ENCODE measurements around the gene NLRP4.
"Not testable (repeated sequence)": the region's sequence is repeated elsewhere in the genome, so short reads cannot be mapped to it uniquely, and the experiment has no call there.

Gene NLRP4

DNA sequence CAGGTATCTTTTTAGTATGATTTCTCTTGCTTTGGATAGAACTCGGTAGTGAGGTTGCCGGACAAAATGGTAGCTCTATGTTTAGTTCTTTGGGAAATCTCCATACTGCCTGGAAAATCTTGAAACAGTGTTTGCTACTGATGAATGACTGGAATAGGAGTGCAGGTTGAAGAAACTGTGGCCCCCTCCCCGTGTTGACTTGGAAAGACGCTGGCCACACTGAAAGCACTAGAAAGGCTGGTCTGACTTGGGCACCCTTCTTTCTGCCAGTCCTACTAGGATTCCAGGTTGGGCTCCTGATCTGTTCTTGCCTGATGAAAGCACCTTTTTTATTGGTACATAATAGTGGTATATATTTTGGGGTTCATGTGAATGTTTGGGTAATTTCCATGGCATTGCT is 46.3 kb downstream of the NLRP4 start:
- DNase-seq: no peak

- no peak for DNase-seq
Measured at GRCh38 chr19:55898911-55899310, 62.6 kb downstream of the NLRP4 start.

DNA sequence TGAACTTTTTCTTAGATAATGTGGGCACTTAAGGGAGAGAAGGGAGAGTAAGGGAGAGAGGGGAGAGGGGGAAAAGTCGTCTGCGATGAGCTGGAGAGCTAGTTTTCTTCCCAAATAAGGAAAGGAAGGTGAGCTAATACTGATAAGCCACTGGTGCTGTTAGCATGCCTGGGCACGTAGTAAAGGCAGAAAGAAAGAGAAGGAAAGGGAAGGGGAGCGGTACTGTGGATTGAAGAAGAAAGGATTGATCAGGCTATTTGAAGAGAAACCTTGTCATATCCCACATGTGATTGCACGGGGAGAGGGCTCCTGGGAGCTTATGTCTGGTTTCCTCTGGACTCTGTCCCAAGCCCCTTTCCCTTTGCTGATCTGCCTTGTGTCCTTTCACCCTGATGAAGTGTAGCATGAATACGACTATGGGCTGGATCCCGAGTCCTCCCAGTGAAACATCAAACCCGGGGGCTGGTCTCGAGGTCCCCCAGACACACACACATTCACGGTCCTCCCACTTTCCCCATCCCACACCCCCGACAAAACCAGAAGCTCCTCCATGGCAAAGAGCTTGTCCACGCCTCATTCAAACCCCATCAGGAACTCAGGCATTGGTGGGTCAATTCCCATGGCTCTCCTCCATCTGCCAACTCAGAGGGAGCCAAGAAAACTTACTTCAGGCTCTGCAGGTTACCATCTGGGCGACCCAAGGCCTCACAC is 65.2 kb downstream of the NLRP4 start:
- DNase-seq: no peak

DNA sequence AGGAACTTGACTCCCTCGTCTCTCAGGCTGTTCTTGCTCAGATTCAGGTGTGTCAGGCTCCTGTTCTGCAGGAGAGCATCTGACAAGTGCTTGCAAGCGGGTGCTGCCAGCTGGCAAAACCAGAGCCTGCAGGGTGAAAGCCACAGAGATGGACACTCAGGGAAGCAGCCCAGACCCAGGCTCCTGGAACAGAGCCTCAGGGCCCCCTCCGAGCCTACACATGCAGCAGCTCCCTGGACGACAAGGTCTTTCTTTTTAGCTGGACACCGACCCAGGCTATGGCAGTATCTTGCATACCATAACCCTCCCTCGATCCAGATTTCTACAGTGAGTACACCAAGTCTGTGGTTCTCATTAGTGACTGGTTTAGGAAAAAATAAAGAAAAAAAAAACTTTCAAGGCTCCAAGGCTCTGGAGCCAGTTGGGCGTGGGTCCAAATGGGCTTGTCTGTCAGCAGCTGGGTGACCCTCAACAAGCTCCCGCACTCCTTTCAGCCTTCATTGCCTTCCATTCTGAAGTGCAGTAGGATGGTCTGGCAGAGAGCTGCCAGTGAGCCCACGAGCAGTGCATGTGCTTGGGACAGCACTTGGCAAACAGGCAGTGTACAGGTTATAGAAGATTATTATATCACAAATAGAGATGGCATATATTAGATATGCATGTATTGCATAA is 65.9 kb downstream of the NLRP4 start:
- no peak for DNase-seq

DNA sequence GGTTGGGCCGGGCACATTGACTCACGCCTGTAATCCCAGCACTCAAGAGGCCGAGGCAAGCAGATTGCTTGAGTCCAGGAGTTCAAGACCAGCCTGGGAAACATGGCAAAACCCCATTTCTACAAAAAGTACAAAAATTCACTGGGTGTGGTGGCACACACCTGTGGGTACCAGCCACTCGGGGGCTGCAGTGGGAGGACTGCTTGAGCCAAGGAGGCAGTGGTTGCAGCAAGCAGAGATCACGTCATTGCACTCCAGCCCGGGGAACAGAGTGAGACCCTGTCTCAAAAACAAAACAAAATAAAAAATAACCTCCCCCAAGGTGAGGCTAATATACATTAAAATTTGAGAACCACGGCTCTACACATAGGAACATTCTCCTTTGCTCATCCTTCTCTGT is 70.9 kb downstream of the NLRP4 start:
- no peak for DNase-seq

DNA sequence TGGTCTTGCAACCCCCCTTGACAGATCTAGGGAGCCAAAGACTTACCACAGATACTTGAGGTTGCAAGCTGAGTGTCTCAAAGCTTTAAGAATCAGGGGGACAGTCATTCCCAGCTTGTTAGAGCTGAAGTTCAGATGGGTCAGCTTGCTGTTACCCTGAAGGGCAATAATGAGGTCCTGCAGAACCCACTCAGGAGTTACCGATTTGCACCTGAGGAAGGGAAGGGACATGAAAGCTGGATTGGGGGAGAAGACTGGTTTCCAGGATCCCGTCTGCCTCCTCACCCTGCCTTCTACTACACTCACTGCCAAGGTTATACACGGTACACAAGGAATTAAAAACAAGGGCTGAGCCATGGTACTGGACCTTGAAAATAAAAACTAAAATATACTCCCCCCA is 71.4 kb downstream of the NLRP4 start:
- no peak for DNase-seq

- DNase-seq: no peak
Measured at GRCh38 chr19:55909801-55910200, 73.5 kb downstream of the NLRP4 start.

DNA sequence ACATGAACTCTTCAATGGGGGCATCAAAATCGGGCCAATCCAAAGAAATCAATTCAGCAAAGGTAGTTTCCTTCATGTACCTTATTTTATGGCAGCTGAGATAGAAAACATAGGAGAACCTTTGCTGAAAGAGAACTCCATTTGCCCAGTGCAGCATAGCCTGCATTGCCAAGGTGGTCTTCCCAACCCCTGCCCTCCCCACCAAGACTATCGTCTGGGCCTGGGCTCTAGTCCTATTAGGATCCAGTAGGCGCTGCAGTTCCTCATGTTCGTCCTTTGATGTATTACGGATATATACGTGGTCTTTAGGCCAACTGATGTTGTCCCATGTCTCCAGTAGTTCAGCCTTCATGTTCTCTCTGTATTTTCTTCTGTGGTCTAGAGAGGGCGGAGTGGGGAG is 76.6 kb downstream of the NLRP4 start:
- no peak for DNase-seq

GRCh38 chr19:55913643-55914268 is 77.4 kb downstream of the NLRP4 start:
- DNase-seq: peak; percentile 0

DNA sequence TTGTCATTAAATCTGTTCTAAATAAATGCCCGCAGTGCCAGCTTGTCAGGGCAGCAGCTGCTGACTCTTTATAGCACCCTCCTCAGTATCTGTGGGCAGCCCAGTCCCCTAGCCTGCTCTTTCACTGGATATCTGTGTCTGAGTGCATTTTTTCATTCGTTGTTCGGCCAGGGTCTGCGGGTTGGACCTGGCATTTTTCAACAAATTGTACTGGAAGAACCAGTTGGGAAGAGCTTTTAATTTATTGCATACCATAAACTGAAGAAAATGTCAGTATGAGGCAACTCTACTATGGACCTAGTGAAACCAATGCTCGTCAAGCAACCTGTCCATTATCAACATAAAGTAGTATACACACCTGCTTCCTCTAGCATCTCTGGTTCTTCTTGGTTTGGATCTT is 87.2 kb downstream of the NLRP4 start:
- DNase-seq: no peak

- DNase-seq: no peak
Measured at GRCh38 chr19:55927991-55928390, 91.7 kb downstream of the NLRP4 start.

DNA sequence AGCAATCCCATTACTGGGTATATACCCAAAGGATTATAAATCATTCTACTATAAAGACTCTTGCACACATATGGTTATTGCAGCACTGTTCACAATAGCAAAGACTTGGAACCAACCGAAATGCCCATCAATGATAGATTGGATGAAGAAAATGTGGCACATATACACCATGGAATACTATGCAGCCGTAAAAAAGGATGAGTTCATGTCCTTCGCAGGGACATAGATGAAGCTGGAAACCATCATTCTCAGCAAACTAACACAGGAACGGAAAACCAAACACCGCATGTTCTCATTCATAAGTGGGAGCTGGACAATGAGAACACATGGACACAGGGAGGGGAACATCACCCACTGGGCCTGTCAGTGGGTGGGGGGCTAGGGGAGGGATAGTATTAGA is 92.9 kb downstream of the NLRP4 start:
- DNase-seq: not testable (repeated sequence)

DNA sequence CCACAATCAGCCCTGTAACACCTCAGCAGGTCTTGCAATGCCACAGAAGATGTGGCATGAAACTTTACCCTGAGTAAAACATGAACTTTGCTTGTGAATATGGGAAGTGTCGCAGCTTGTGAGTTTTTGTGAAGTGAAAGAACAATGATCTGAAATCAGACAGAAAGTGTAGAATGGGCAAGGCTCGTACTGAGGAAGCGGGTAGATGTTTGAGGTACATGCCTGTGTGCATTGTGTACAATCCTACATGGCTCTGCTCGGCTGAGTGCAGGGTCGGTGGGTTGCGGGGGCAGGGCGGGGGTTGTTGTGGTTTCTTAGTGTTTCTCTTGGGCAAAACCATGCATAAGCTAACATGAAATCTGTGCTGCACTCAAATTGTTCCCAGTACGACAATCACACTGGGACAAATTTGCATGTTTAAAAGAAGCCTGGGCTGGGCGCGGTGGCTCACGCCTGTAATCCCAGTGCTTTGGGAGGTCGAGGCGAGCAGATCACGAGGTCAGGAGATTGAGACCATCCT is 94.7 kb downstream of the NLRP4 start:
- no peak for DNase-seq

Measured in SHP77 treated with DMSO at 0.1 percent for 48 hours (cell line).